H9 (cell line): Measurements from ENCODE around the gene MTMR4. TPM values are rescaled to one million over a fixed set of nuclear protein-coding genes. Genes with fewer than 3 reads are reported as not detected.

Source experiments
- DNase-seq: peaks from one replicate; pipeline ENCODE4 v3.0.0-alpha.2; 2017
- H2AFZ ChIP-seq: one replicate; pipeline ENCODE4 v1.6.1; 2013; ENCODE audit warnings: mild to moderate bottlenecking, low read length, control low read depth, moderate library complexity
- H2AK5ac ChIP-seq: 2 replicates; pipeline ENCODE4 v1.6.1; 2013; ENCODE audit warnings: low read length, control low read depth, mixed read lengths; ENCODE audit not compliant: insufficient read length
- H2BK120ac ChIP-seq: one replicate; pipeline ENCODE4 v1.6.1; 2013; ENCODE audit warnings: low read depth, mild to moderate bottlenecking, low read length, control low read depth, inconsistent platforms; ENCODE audit not compliant: poor library complexity, severe bottlenecking
- H2BK12ac ChIP-seq: 2 replicates; pipeline ENCODE4 v1.6.1; 2013; ENCODE audit warnings: low read length, control low read depth, mixed read lengths, low read depth; ENCODE audit not compliant: insufficient read length
- H2BK15ac ChIP-seq: 2 replicates; pipeline ENCODE4 v1.6.1; 2013; ENCODE audit warnings: low read depth, low read length, control low read depth
- H2BK20ac ChIP-seq: one replicate; pipeline ENCODE4 v1.6.1; 2013; ENCODE audit warnings: low read depth, mild to moderate bottlenecking, low read length, control low read depth, inconsistent platforms; ENCODE audit not compliant: poor library complexity, severe bottlenecking
- H2BK5ac ChIP-seq: 2 replicates; pipeline ENCODE4 v1.6.1; 2013; ENCODE audit warnings: low read length, control low read depth, mixed read lengths; ENCODE audit not compliant: insufficient read length
- H3K14ac ChIP-seq: 2 replicates; pipeline ENCODE4 v1.6.1; 2013; ENCODE audit warnings: low read length, control low read depth; ENCODE audit not compliant: insufficient read depth
- H3K18ac ChIP-seq: 2 replicates; pipeline ENCODE4 v1.6.1; 2013; ENCODE audit warnings: low read depth, mild to moderate bottlenecking, mixed read lengths, low read length, control low read depth; ENCODE audit not compliant: insufficient read length
- H3K23ac ChIP-seq: 2 replicates; pipeline ENCODE4 v1.6.1; 2013; ENCODE audit warnings: low read length, control low read depth, mixed read lengths, low read depth; ENCODE audit not compliant: insufficient read length
- H3K23me2 ChIP-seq: 2 replicates; pipeline ENCODE4 v1.6.1; 2013; ENCODE audit warnings: low read depth, mild to moderate bottlenecking, mixed read lengths, low read length, control low read depth; ENCODE audit not compliant: insufficient read length, poor library complexity, severe bottlenecking
- H3K27ac ChIP-seq: 2 replicates; pipeline ENCODE4 v1.5.1; 2013; ENCODE audit warnings: low read length, control low read depth, mixed read lengths, low read depth; ENCODE audit not compliant: insufficient read length
- H3K27me3 ChIP-seq: 2 replicates; pipeline ENCODE4 v1.6.1; 2013; ENCODE audit warnings: low read length, control low read depth, inconsistent platforms; ENCODE audit not compliant: insufficient read depth
- H3K4ac ChIP-seq: 2 replicates; pipeline ENCODE4 v1.6.1; 2013; ENCODE audit warnings: low read depth, mild to moderate bottlenecking, control low read depth, inconsistent platforms, low read length, moderate library complexity
- H3K4me1 ChIP-seq: 2 replicates; pipeline ENCODE4 v1.6.1; 2013; ENCODE audit warnings: low read length, control low read depth, inconsistent platforms; ENCODE audit not compliant: insufficient read depth
- H3K4me2 ChIP-seq: 2 replicates; pipeline ENCODE4 v1.6.1; 2013; ENCODE audit warnings: low read length, control low read depth, mixed read lengths; ENCODE audit not compliant: insufficient read length, insufficient read depth
- H3K56ac ChIP-seq: 2 replicates; pipeline ENCODE4 v1.6.1; 2013; ENCODE audit warnings: low read depth, mild to moderate bottlenecking, mixed read lengths, low read length, control low read depth; ENCODE audit not compliant: insufficient read length
- H3K79me1 ChIP-seq: 2 replicates; pipeline ENCODE4 v1.6.1; 2013; ENCODE audit warnings: low read depth, mild to moderate bottlenecking, moderate library complexity, low read length, control low read depth, inconsistent platforms; ENCODE audit not compliant: insufficient read depth, poor library complexity, severe bottlenecking
- H3K79me2 ChIP-seq: 2 replicates; pipeline ENCODE4 v1.6.1; 2013; ENCODE audit warnings: low read length, control low read depth, inconsistent platforms; ENCODE audit not compliant: insufficient read depth
- H3K9ac ChIP-seq: 2 replicates; pipeline ENCODE4 v1.6.1; 2013; ENCODE audit warnings: low read length, control low read depth, mixed read lengths; ENCODE audit not compliant: insufficient read length; ENCODE audit errors: extremely low read depth
- H3K9me3 ChIP-seq: one replicate; pipeline ENCODE4 v1.6.1; 2013; ENCODE audit warnings: low read depth, low read length, inconsistent platforms; ENCODE audit not compliant: control insufficient read depth
- H3T11ph ChIP-seq: one replicate; pipeline ENCODE4 v1.6.1; 2013; ENCODE audit warnings: mild to moderate bottlenecking, low read length, control low read depth, inconsistent platforms
- H4K20me1 ChIP-seq: one replicate; pipeline ENCODE4 v1.6.1; 2013; ENCODE audit not compliant: control insufficient read depth, insufficient read length, insufficient read depth
- H4K5ac ChIP-seq: 2 replicates; pipeline ENCODE4 v1.6.1; 2013; ENCODE audit warnings: low read depth, mild to moderate bottlenecking, mixed read lengths, low read length, control low read depth; ENCODE audit not compliant: insufficient read length
- H4K8ac ChIP-seq: replicated peaks from 2 replicates; pipeline ENCODE4 v1.6.1; 2013; ENCODE audit warnings: low read length, control low read depth, mixed read lengths, low read depth; ENCODE audit not compliant: insufficient read length
- H4K91ac ChIP-seq: 2 replicates; pipeline ENCODE4 v1.6.1; 2013; ENCODE audit warnings: low read depth, mild to moderate bottlenecking, moderate library complexity, mixed read lengths, low read length, control low read depth; ENCODE audit not compliant: insufficient read length
- H3K27ac Mint-ChIP-seq, 3 experiments: 2 replicates in 2 of 3; 3 replicates in 1 of 3; pipeline ENCODE4 v1.8.0; 2020 to 2021; ENCODE audit warnings: mixed read lengths in 3 of 3, mild to moderate bottlenecking in 1 of 3, moderate library complexity in 1 of 3
- H3K27me3 Mint-ChIP-seq: 2 replicates; pipeline ENCODE4 v1.8.0; 2021; ENCODE audit warnings: low read depth, mild to moderate bottlenecking, moderate library complexity, mixed read lengths
- H3K36me3 Mint-ChIP-seq, 3 experiments: 2 replicates in 2 of 3; 3 replicates in 1 of 3; pipeline ENCODE4 v1.8.0; 2020 to 2021; ENCODE audit warnings: low read depth in 3 of 3, mixed read lengths in 3 of 3; ENCODE audit not compliant: insufficient read depth in 1 of 3
- H3K4me1 Mint-ChIP-seq, 2 experiments: 2 replicates each; pipeline ENCODE4 v1.8.0; 2020; ENCODE audit warnings: mixed read lengths in 2 of 2
- H3K4me3 Mint-ChIP-seq, 2 experiments: 2 replicates in 1 of 2; 3 replicates in 1 of 2; pipeline ENCODE4 v1.8.0; 2020 to 2021; ENCODE audit warnings: mild to moderate bottlenecking in 2 of 2, mixed read lengths in 2 of 2, moderate library complexity in 1 of 2
- H3K9me3 Mint-ChIP-seq, 2 experiments: 2 replicates in 1 of 2; 3 replicates in 1 of 2; pipeline ENCODE4 v1.8.0; 2020; ENCODE audit warnings: mild to moderate bottlenecking in 2 of 2, mixed read lengths in 2 of 2, moderate library complexity in 1 of 2
- CTCF ChIP-seq: fragments of 200-600 bp; sonication (generic); conservative IDR thresholded peaks from 3 replicates; pipeline ENCODE4 v1.8.0; 2021; ENCODE audit warnings: antibody characterized with exemption, mild to moderate bottlenecking
- WGBS: extraction: QIAGEN DNeasy Blood & Tissue Kit; methylation state at CpG from one replicate; pipeline ENCODE4 v1.1.7; 2013; ENCODE audit warnings: missing lambda C conversion rate, low lambda C conversion rate, mixed read lengths; ENCODE audit not compliant: insufficient read length; ENCODE audit errors: extremely low coverage; 5-methylcytosine and 5-hydroxymethylcytosine counted together
- total RNA-seq: library from RNA; stranded (reverse); gene quantifications from 2 replicates; pipeline ENCODE4 v1.2.1, GENCODE V29; 2021

Gene MTMR4
- total RNA-seq, 1 experiment from 2014 or later = 31.2 TPM

DNA sequence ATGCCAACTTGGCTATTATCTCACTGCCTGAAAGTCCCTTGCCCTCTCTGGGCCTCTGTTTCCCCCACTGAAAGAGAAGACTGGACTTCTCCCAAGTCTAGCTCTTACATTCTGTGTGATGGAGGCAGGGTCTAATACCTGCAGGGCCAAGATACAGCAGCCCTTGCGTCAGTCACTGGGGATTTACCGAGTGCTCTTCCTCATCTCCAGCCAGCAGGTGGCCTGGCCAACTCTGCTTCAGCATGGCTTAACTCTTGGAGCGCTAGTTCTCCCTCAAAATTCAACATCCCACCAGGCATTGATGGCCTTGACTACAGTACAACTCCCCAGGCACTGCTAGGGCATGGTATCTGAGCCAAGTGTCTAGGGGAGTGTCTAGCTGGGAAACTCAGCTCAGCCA, 19.9 kb upstream of the MTMR4 start:
- H2AK5ac ChIP-seq = no peak overlapping the region
- Mint-ChIP-seq H3K4me3 (no peak overlapping the region), H3K36me3 (no peaks in the 10 kb centered on the region), H3K9me3 (no peaks in the 10 kb centered on the region), H3K4me1 (peaks cover 23 to 41% of the 10 kb centered on the region in 2 experiments), H3K27me3 (peaks cover 52% of the 10 kb centered on the region), H3K27ac (no peak overlapping the region; a peak in 1 of 7 replicates)
- no peak for DNase-seq
- H3K23ac ChIP-seq = no peak overlapping the region
- no peaks in the 10 kb centered on the region for H3K9me3 ChIP-seq
- no peak overlapping the region for H3K27ac ChIP-seq
- WGBS = no CpG with 5 or more reads among the region's 3 CpGs
- no peak overlapping the region for H3K4ac ChIP-seq
- no peak overlapping the region for H3K14ac ChIP-seq
- TF ChIP-seq CTCF = peak; percentile 41; the same call in 2 of the 3 replicates
- H3K27me3 ChIP-seq = no peaks in the 10 kb centered on the region
- H4K91ac ChIP-seq = no peak overlapping the region
- H3K79me1 ChIP-seq = no peaks in the 10 kb centered on the region
- H3K18ac ChIP-seq = no peak overlapping the region
- no peaks in the 10 kb centered on the region for H3K79me2 ChIP-seq
- no peaks in the 10 kb centered on the region for H4K20me1 ChIP-seq
- H3K9ac ChIP-seq = no peak overlapping the region
- 0 out of 2 replicates have a peak, but pooled peaks cover 2% of the 10 kb centered on the region for H3K4me1 ChIP-seq
- H2BK120ac ChIP-seq = no peak overlapping the region
- no peak overlapping the region for H4K5ac ChIP-seq
- no peak overlapping the region for H2BK12ac ChIP-seq
- no peak overlapping the region for H3K4me2 ChIP-seq
- peaks cover 5% of the 10 kb centered on the region for H3K23me2 ChIP-seq
- H2AFZ ChIP-seq = no peak overlapping the region
- no peak overlapping the region for H4K8ac ChIP-seq
- no peak overlapping the region for H2BK20ac ChIP-seq
- H3T11ph ChIP-seq = no peak overlapping the region
- H2BK15ac ChIP-seq = no peak overlapping the region
- no peak overlapping the region for H3K56ac ChIP-seq
- H2BK5ac ChIP-seq = no peak overlapping the region
